ENCODE results near the gene CYP2C8.

DNA sequence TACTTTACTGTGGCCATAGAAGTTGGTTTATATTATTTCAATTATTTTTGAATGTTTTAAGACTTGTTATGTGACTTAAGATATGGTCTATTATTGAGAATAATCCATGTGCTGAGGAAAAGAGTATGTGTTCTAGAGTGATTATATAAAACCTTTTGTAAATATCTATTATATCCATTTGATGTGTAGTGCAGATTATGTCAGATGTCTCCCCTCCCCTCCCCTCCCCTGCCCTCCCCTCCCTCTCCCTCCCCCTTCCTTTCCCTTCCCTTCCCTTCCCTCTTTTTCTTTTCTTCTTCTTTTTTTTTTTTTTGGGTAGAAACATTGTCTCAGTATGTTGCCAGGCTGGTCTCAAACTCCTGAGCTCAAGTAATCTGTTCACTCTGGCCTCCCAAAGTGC lies 8.3 kb upstream of the CYP2C8 start:
- TF ChIP-seq POLR2A (IDR thresholded peaks at IDR 0.05; ENCODE audit: extremely low read depth, insufficient read length) (no peak), MYC (IDR thresholded peaks at IDR 0.05; ENCODE audit: low read depth, low read length) (no peak)
- TF ChIP-seq, protein P1, sequence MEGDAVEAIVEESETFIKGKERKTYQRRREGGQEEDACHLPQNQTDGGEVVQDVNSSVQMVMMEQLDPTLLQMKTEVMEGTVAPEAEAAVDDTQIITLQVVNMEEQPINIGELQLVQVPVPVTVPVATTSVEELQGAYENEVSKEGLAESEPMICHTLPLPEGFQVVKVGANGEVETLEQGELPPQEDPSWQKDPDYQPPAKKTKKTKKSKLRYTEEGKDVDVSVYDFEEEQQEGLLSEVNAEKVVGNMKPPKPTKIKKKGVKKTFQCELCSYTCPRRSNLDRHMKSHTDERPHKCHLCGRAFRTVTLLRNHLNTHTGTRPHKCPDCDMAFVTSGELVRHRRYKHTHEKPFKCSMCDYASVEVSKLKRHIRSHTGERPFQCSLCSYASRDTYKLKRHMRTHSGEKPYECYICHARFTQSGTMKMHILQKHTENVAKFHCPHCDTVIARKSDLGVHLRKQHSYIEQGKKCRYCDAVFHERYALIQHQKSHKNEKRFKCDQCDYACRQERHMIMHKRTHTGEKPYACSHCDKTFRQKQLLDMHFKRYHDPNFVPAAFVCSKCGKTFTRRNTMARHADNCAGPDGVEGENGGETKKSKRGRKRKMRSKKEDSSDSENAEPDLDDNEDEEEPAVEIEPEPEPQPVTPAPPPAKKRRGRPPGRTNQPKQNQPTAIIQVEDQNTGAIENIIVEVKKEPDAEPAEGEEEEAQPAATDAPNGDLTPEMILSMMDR (IDR thresholded peaks at IDR 0.05; ENCODE audit: low read depth, low read length): no peak
- TF ChIP-seq, protein P2, sequence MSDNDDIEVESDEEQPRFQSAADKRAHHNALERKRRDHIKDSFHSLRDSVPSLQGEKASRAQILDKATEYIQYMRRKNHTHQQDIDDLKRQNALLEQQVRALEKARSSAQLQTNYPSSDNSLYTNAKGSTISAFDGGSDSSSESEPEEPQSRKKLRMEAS (IDR thresholded peaks at IDR 0.05; ENCODE audit: low read depth, low read length): no peak
